Heart left ventricle (tissue), 16 donors: ENCODE measurements around the gene PRKAG2. TPM values are rescaled to one million over a fixed set of nuclear protein-coding genes. Genes with fewer than 3 reads are reported as not detected.

Experiments used
- ATAC-seq, 4 donors: fragments of 200-7000 bp; cut with Tn5 transposase; one replicate each; pipeline ENCODE4 v1.9.1; 2020 to 2022; ENCODE audit warnings: moderate library complexity in 4 of 4, mild to moderate bottlenecking in 3 of 4, moderate number of reproducible peaks in 1 of 4
- DNase-seq, 5 donors: peaks; one replicate each; pipeline ENCODE4 v3.0.0-alpha.2; 2020
- H3K27ac ChIP-seq, 12 donors: fragments of 200-600 bp; sonication (generic) in 4 of 12; one replicate each; pipeline versions ENCODE4 v1.5.0 to v1.8.0; 2016 to 2022; ENCODE audit warnings: mild to moderate bottlenecking in 2 of 12
- H3K27me3 ChIP-seq, 9 donors: fragments of 200-600 bp; sonication (generic) in 2 of 9; one replicate each; pipeline versions ENCODE4 v1.5.1 to v1.8.0; 2016 to 2022; ENCODE audit warnings: mild to moderate bottlenecking in 3 of 9
- H3K36me3 ChIP-seq, 9 donors: fragments of 200-600 bp; sonication (generic) in 2 of 9; one replicate each; pipeline versions ENCODE4 v1.5.0 to v1.8.0; 2018 to 2022; ENCODE audit warnings: mild to moderate bottlenecking in 2 of 9
- H3K4me1 ChIP-seq, 12 donors: fragments of 200-600 bp; sonication (generic) in 4 of 12; one replicate each; pipeline versions ENCODE4 v1.5.0 to v1.8.0; 2016 to 2022; ENCODE audit warnings: mild to moderate bottlenecking in 3 of 12
- H3K4me3 ChIP-seq, 12 donors: fragments of 200-600 bp; sonication (generic) in 4 of 12; one replicate each; pipeline versions ENCODE4 v1.5.0 to v1.8.0; 2017 to 2022; ENCODE audit warnings: mild to moderate bottlenecking in 9 of 12, moderate library complexity in 4 of 12
- H3K9me3 ChIP-seq, 12 donors: fragments of 200-600 bp; sonication (generic) in 4 of 12; one replicate each; pipeline versions ENCODE4 v1.5.0 to v1.8.0; 2016 to 2022; ENCODE audit warnings: mild to moderate bottlenecking in 1 of 12
- CTCF ChIP-seq, 12 donors: fragments of 200-600 bp; sonication (generic) in 4 of 12; IDR thresholded peaks; one replicate each; pipeline versions ENCODE4 v1.5.0 to v1.8.0; 2018 to 2022; ENCODE audit warnings: antibody characterized with exemption in 12 of 12, mild to moderate bottlenecking in 5 of 12
- POLR2A ChIP-seq, 2 donors: fragments of 450-650 bp; IDR thresholded peaks; one replicate each; pipeline ENCODE4 v1.6.1; 2017; ENCODE audit warnings: antibody characterized with exemption in 2 of 2, mild to moderate bottlenecking in 2 of 2, moderate library complexity in 2 of 2
- WGBS, 4 donors: extraction: QIAGEN DNeasy Blood & Tissue Kit in 2 of 4; methylation state at CpG; one replicate each; pipeline versions ENCODE4 v1.1.5 to v1.1.7; 2013 to 2018; 5-methylcytosine and 5-hydroxymethylcytosine counted together
- intact Hi-C, 10 donors: fragments of 100-400 bp; cut with DNase I; formaldehyde crosslinking; loops; one replicate each; pipeline versions ENCODE4 v1.11.1 to v1.14.2; 2022
- polyA plus RNA-seq, 2 donors: library from polyadenylated mRNA; stranded (reverse); fragments of 200-250 nt; gene quantifications; one replicate each; pipeline ENCODE4 v1.2.3, GENCODE V29; 2013
- total RNA-seq, 9 donors: library from RNA; depleted of rRNA in 2 of 9; stranded (reverse); fragments of >200 nt in 2 of 9; fragmentation: NEBNext Ultra II Directional in 3 of 9; extraction: Animal tissue kit (Norgen Biotek cat#: 25700) in 3 of 9; gene quantifications; one replicate each; pipeline versions ENCODE4 v1.1.0 to v1.2.4, GENCODE V29; 2016 to 2023
- donor health status: ischemic (EF 13 %, LVEDD 7.1; RV severe dilation, severe dysfunction).
- donor health status: healthy with polysubstance abuse.
- donor health status: DM: no; HTN: yes; CAD: no.
- donor health status: DM: no; HTN: no; CAD: no.
- donor health status: ischemic (EF 25% LVEDD 6.9; RV normal size, moderate dysfunction).
- donor health status: ischemic (EF 25% LVEDD 5.7; RV mildly dilated, moderate dysfunction).
- donor health status: healthy.
- donor health status: DM: yes; HTN: yes; CAD: no.
- donor health status: ischemic (EF 35%, LVEDD 5.7; RV mildly dilated, moderate dysfunction).
- donor health status: nonischemic (EF 11% LVEDD 7.7; RV severe dilation, severe dysfunction).
- donor health status: DM: yes; HTN: yes; CAD: no.
- donor health status: PGD.
- donor health status: ischemic (EF 29% LVEDD 5.4; RV normal size, mild dysfunction).
- donor health status: nonischemic (EF 23%, LVEDD 6.1; RV moderate dilation, normal function).

PRKAG2 gene
- total and polyA plus RNA-seq, 11 donors, result 50.2 to 179 (median 108) TPM

- 82 to 93% (median 86%) methylated on average over 7 to 10 of the region's 10 CpGs for whole genome bisulfite sequencing, 4 donors
- Histone ChIP-seq H3K27me3 (peaks cover 0 to 30% (median 0%) of the 10 kb centered on the region in 9 donors), H3K27ac (no peak overlapping the region), H3K9me3 (no peaks in the 10 kb centered on the region), H3K4me1 (peaks cover 0 to 8% (median 0%) of the 10 kb centered on the region in 12 donors), H3K4me3 (no peak overlapping the region), H3K36me3 (no peaks in the 10 kb centered on the region)
- ATAC-seq (no peak), DNase-seq (no peak)
- no peak for TF ChIP-seq CTCF (IDR thresholded peaks at IDR 0.05)
- TF ChIP-seq POLR2A (IDR thresholded peaks at IDR 0.05), result no peak
- intact Hi-C loops, result no loop called here
Observed at GRCh38 chr7:151895631-151896031, 18.7 kb upstream of the PRKAG2 start.

- H3K36me3 ChIP-seq, result no peaks in the 10 kb centered on the region
- H3K4me3 ChIP-seq, result no peak overlapping the region
- H3K4me1 ChIP-seq, result peaks cover 0 to 8% (median 0%) of the 10 kb centered on the region in 12 donors
- H3K27ac ChIP-seq, result no peak overlapping the region
- no peaks in the 10 kb centered on the region for H3K9me3 ChIP-seq
- no peak for ATAC-seq
- intact Hi-C loops, result no loop called here
- 88 to 92% (median 89%) methylated on average over 21 of the region's 21 CpGs for WGBS, 4 donors
- DNase-seq, result no peak
- no peak for TF ChIP-seq POLR2A (IDR thresholded peaks at IDR 0.05)
- no peak for TF ChIP-seq CTCF (IDR thresholded peaks at IDR 0.05)
- H3K27me3 ChIP-seq, result peaks cover 0 to 30% (median 0%) of the 10 kb centered on the region in 9 donors
Observed at GRCh38 chr7:151895008-151895630, 18.2 kb upstream of the PRKAG2 start.

GRCh38 chr7:151894111-151895007 is 17.4 kb upstream of the PRKAG2 start:
- no peak for TF ChIP-seq POLR2A (IDR thresholded peaks at IDR 0.05)
- no peak for TF ChIP-seq CTCF (IDR thresholded peaks at IDR 0.05)
- no peak overlapping the region for H3K27ac ChIP-seq
- H3K4me1 ChIP-seq, result peaks cover 0 to 8% (median 0%) of the 10 kb centered on the region in 12 donors
- intact Hi-C loops, result no loop called here
- WGBS, 4 donors, result 85 to 89% (median 87%) methylated on average over 39 to 40 of the region's 40 CpGs
- H3K36me3 ChIP-seq, result no peaks in the 10 kb centered on the region
- DNase-seq, result no peak
- H3K9me3 ChIP-seq, result no peaks in the 10 kb centered on the region
- peaks cover 0 to 30% (median 2%) of the 10 kb centered on the region in 9 donors for H3K27me3 ChIP-seq
- H3K4me3 ChIP-seq, result no peak overlapping the region
- no peak for ATAC-seq

- Histone ChIP-seq H3K27ac (no peak overlapping the region), H3K4me3 (no peak overlapping the region), H3K27me3 (peaks cover 0 to 30% (median 3%) of the 10 kb centered on the region in 9 donors), H3K9me3 (no peaks in the 10 kb centered on the region), H3K36me3 (no peaks in the 10 kb centered on the region), H3K4me1 (peaks cover 0 to 8% (median 0%) of the 10 kb centered on the region in 12 donors)
- intact Hi-C loops, result no loop called here
- DNase-seq (no peak), ATAC-seq (no peak)
- WGBS, 4 donors, result 78 to 87% (median 84%) methylated on average over 4 to 9 of the region's 9 CpGs
- TF ChIP-seq POLR2A (IDR thresholded peaks at IDR 0.05) (no peak), CTCF (IDR thresholded peaks at IDR 0.05) (no peak)
Observed at GRCh38 chr7:151893405-151893923, 16.5 kb upstream of the PRKAG2 start.
